Peyer's patch (tissue), 4 donors: ENCODE data around the gene P2RY11.

ENCODE experiments used
- CTCF ChIP-seq, 6 experiments: fragments of 450-650 bp in 4 of 6; fragments of 200-600 bp in 2 of 6; sonication (generic) in 1 of 6; IDR thresholded peaks; one replicate each; pipeline ENCODE4 v1.5.1; 2017 to 2019; ENCODE audit warnings: antibody characterized with exemption in 6 of 6, mild to moderate bottlenecking in 3 of 6, moderate library complexity in 1 of 6
- POLR2A ChIP-seq, 2 donors: fragments of 450-650 bp; IDR thresholded peaks; one replicate each; pipeline ENCODE4 v1.5.1; 2017; ENCODE audit warnings: antibody characterized with exemption in 2 of 2, mild to moderate bottlenecking in 2 of 2, moderate library complexity in 2 of 2

- TF ChIP-seq CTCF (IDR thresholded peaks at IDR 0.05) (no peak), POLR2A (IDR thresholded peaks at IDR 0.05) (no peak)
Observed at GRCh38 chr19:10135551-10136334, 24.2 kb downstream of the P2RY11 start.
